GM12865 (cell line): ENCODE data around the gene SKOR1.

Source experiments
- DNase-seq: peaks from one replicate; pipeline ENCODE4 v3.0.0; 2010; ENCODE audit warnings: low read depth
- H3K4me3 ChIP-seq: 2 replicates; pipeline ENCODE4 v1.5.1; 2011; ENCODE audit warnings: mild to moderate bottlenecking, low read depth, low read length, control low read depth
- TF ChIP-seq, protein P1 (sequence below): IDR thresholded peaks from 2 replicates; pipeline ENCODE4 v1.5.1; 2011; ENCODE audit warnings: low read length, control low read depth, low read depth, inconsistent platforms; ENCODE audit not compliant: insufficient read depth; ENCODE audit errors: missing control alignments

SKOR1 gene

GRCh38 chr15:67818464-67818863 lies 6.8 kb upstream of the SKOR1 start:
- DNase-seq = no peak
- TF ChIP-seq, protein P1, sequence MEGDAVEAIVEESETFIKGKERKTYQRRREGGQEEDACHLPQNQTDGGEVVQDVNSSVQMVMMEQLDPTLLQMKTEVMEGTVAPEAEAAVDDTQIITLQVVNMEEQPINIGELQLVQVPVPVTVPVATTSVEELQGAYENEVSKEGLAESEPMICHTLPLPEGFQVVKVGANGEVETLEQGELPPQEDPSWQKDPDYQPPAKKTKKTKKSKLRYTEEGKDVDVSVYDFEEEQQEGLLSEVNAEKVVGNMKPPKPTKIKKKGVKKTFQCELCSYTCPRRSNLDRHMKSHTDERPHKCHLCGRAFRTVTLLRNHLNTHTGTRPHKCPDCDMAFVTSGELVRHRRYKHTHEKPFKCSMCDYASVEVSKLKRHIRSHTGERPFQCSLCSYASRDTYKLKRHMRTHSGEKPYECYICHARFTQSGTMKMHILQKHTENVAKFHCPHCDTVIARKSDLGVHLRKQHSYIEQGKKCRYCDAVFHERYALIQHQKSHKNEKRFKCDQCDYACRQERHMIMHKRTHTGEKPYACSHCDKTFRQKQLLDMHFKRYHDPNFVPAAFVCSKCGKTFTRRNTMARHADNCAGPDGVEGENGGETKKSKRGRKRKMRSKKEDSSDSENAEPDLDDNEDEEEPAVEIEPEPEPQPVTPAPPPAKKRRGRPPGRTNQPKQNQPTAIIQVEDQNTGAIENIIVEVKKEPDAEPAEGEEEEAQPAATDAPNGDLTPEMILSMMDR = no peak
- H3K4me3 ChIP-seq = no peak overlapping the region

DNA sequence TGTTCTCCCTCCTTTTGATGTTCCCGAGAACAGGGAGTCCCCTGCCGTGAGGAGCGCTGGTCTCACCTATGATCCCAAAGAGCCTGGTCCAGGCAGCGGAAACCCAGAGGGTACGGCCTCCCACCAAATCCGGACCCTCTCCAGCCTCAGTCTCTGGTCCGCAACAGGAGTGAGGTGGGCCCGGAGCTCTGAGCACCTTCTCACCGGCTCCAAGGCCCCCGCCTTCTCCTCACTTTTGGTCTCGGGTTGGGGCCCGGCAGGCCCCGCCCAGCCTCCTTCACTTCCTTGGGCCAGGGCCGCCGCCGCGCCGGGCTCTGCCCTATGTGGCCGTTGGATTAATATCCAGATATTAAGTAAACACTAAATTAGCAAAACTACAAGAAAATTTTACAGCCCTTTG lies 5.7 kb upstream of the SKOR1 start:
- no peak for DNase-seq
- no peak overlapping the region for H3K4me3 ChIP-seq
- TF ChIP-seq, protein P1 = no peak

- TF ChIP-seq, protein P1 = no peak
- no peak for DNase-seq
- H3K4me3 ChIP-seq = no peak overlapping the region
Observed at GRCh38 chr15:67820122-67820991, 5.0 kb upstream of the SKOR1 start.

GRCh38 chr15:67820992-67821783 lies 4.1 kb upstream of the SKOR1 start:
- no peak for DNase-seq
- TF ChIP-seq, protein P1 = no peak
- H3K4me3 ChIP-seq = no peak overlapping the region

GRCh38 chr15:67821784-67822440 lies 3.4 kb upstream of the SKOR1 start:
- TF ChIP-seq, protein P1 = no peak
- H3K4me3 ChIP-seq = no peak overlapping the region
- no peak for DNase-seq

GRCh38 chr15:67822537-67823313 lies 2.6 kb upstream of the SKOR1 start:
- no peak overlapping the region; the same call in 1 of the 2 replicates for H3K4me3 ChIP-seq

More at GRCh38 chr15:67822537-67823313, 2.6 kb upstream of the SKOR1 start:
- no peak for DNase-seq
- TF ChIP-seq, protein P1 = no peak
